Prostate gland (tissue), 2 donors: ENCODE results near the gene PDE7B. TPM values are rescaled to one million over a fixed set of nuclear protein-coding genes. Genes with fewer than 3 reads are reported as not detected.

Experiments used
- DNase-seq: peaks from one replicate; pipeline ENCODE4 v3.0.0-alpha.2; 2019; ENCODE audit warnings: low spot score
- H3K27ac ChIP-seq, 2 donors: fragments of 200-600 bp; sonication (generic); 2 replicates each; pipeline ENCODE4 v1.5.1; 2017 to 2019
- H3K27me3 ChIP-seq: fragments of 200-600 bp; sonication (generic); replicated peaks from 2 replicates; pipeline ENCODE4 v1.5.1; 2019; ENCODE audit not compliant: insufficient read depth
- H3K36me3 ChIP-seq, 2 donors: fragments of 200-600 bp; sonication (generic); 1 replicate in 1 of 2; 2 replicates in 1 of 2; pipeline versions ENCODE4 v1.5.1 to v1.8.1; 2017 to 2019
- H3K4me1 ChIP-seq: fragments of 200-600 bp; sonication (generic); replicated peaks from 2 replicates; pipeline ENCODE4 v1.5.1; 2019
- H3K4me3 ChIP-seq, 2 donors: fragments of 200-600 bp; sonication (generic); 2 replicates each; pipeline ENCODE4 v1.5.1; 2017 to 2019
- H3K9me3 ChIP-seq: fragments of 200-600 bp; sonication (generic); 2 replicates; pipeline ENCODE4 v1.5.1; 2017
- CTCF ChIP-seq, 4 experiments: fragments of 200-600 bp in 2 of 4; fragments of 450-650 bp in 2 of 4; sonication (generic) in 2 of 4; IDR thresholded peaks; 1 replicate in 3 of 4; 2 replicates in 1 of 4; pipeline ENCODE4 v1.5.1; 2016 to 2019; ENCODE audit warnings: antibody characterized with exemption in 4 of 4, mild to moderate bottlenecking in 2 of 4, moderate library complexity in 2 of 4
- POLR2A ChIP-seq: fragments of 450-650 bp; IDR thresholded peaks from one replicate; pipeline ENCODE4 v1.6.1; 2016; ENCODE audit warnings: antibody characterized with exemption, mild to moderate bottlenecking
- POLR2AphosphoS5 ChIP-seq: sonication (generic); formaldehyde crosslinking; IDR thresholded peaks from one replicate; pipeline ENCODE4 v1.6.1; 2017; ENCODE audit warnings: antibody characterized with exemption
- WGBS: methylation state at CpG from one replicate; pipeline ENCODE4 v1.1.5; 2018; 5-methylcytosine and 5-hydroxymethylcytosine counted together
- intact Hi-C: fragments of 100-400 bp; cut with DNase I; formaldehyde crosslinking; loops from one replicate; pipeline ENCODE4 v1.14.2; 2022
- total RNA-seq, 2 donors: library from RNA; depleted of rRNA; stranded (reverse); fragments of >200 nt; gene quantifications; one replicate each; pipeline ENCODE4 v1.1.0, GENCODE V29; 2016

The PDE7B gene
- total RNA-seq, 2 donors from 2014 or later: 4.7 to 6.3 TPM

GRCh38 chr6:136083540-136083939, 232.0 kb downstream of the PDE7B start:
- TF ChIP-seq POLR2AphosphoS5 (no peak), CTCF (IDR thresholded peaks at IDR 0.05) (no peak), POLR2A (no peak)

GRCh38 chr6:136084403-136084802, 232.9 kb downstream of the PDE7B start:
- no peak overlapping the region for H3K4me3 ChIP-seq
- no peak overlapping the region for H3K27ac ChIP-seq
- H3K9me3 ChIP-seq: no peaks in the 10 kb centered on the region
- no peaks in the 10 kb centered on the region for H3K4me1 ChIP-seq
- DNase-seq: no peak
- WGBS: 85% methylated on average over 1 of the region's 1 CpG
- intact Hi-C loops: no loop called here
- H3K36me3 ChIP-seq: no peaks in the 10 kb centered on the region
- H3K27me3 ChIP-seq: no peaks in the 10 kb centered on the region
- TF ChIP-seq POLR2A (no peak), POLR2AphosphoS5 (no peak), CTCF (IDR thresholded peaks at IDR 0.05) (no peak)

More at GRCh38 chr6:136083540-136083939, 232.0 kb downstream of the PDE7B start:
- H3K4me3 ChIP-seq: no peak overlapping the region
- intact Hi-C loops: no loop called here
- no peaks in the 10 kb centered on the region for H3K27me3 ChIP-seq
- no peaks in the 10 kb centered on the region for H3K36me3 ChIP-seq
- H3K27ac ChIP-seq: no peak overlapping the region
- no peaks in the 10 kb centered on the region for H3K4me1 ChIP-seq
- no peak for DNase-seq
- no peaks in the 10 kb centered on the region for H3K9me3 ChIP-seq

DNA sequence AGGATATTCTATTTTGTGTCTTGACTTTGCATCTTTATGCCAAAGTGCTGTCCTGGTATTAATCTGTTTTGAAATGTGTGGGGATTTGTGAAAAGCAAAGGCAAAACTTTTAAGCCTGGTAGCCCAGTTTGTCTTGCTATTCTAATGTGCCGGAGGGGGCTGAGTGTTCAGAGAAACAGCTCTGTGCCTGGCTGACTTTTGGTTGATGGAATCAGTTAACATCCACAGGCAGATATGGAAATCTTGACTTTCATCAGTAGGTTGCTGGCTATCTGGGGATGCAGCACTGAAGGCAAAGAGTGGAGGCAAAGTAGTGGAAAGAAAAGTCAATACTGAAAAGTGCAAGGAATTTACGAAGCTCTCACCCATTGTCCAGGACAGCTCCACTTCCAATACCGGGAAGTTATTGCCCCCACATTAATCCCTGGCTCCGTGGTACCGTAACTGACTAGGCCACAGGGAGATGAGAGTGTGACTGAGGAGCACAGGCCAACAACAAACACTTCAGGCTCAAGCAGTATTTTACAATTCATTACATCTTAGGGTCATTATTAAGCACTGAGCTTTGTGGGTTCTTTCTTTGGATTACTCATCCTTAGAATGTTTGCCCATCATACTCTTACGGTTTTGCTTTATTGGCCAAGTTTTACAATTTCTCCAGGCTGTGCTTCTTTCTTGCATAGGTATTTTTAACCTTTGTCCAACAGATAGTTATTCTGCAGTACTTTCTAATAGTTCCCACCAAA, 234.0 kb downstream of the PDE7B start:
- no peak for DNase-seq
- H3K27ac ChIP-seq: no peak overlapping the region
- TF ChIP-seq POLR2A (no peak), CTCF (IDR thresholded peaks at IDR 0.05) (no peak), POLR2AphosphoS5 (no peak)
- 70% methylated on average over 6 of the region's 6 CpGs for WGBS
- no peak overlapping the region for H3K4me3 ChIP-seq
- intact Hi-C loops: no loop called here
- H3K27me3 ChIP-seq: no peaks in the 10 kb centered on the region
- no peaks in the 10 kb centered on the region for H3K9me3 ChIP-seq
- H3K4me1 ChIP-seq: no peaks in the 10 kb centered on the region
- H3K36me3 ChIP-seq: no peaks in the 10 kb centered on the region

GRCh38 chr6:136086686-136087085, 235.2 kb downstream of the PDE7B start:
- TF ChIP-seq CTCF (IDR thresholded peaks at IDR 0.05): no peak
- TF ChIP-seq POLR2A: no peak
- TF ChIP-seq POLR2AphosphoS5: no peak
- no peak overlapping the region for H3K27ac ChIP-seq
- no peak overlapping the region for H3K4me3 ChIP-seq
- intact Hi-C loops: no loop called here
- WGBS: 77% methylated on average over 8 of the region's 8 CpGs
- H3K4me1 ChIP-seq: no peaks in the 10 kb centered on the region
- H3K36me3 ChIP-seq: no peaks in the 10 kb centered on the region
- H3K27me3 ChIP-seq: no peaks in the 10 kb centered on the region
- no peak for DNase-seq
- no peaks in the 10 kb centered on the region for H3K9me3 ChIP-seq

- Histone ChIP-seq H3K9me3 (no peaks in the 10 kb centered on the region), H3K36me3 (no peaks in the 10 kb centered on the region), H3K4me3 (no peak overlapping the region), H3K27me3 (no peaks in the 10 kb centered on the region), H3K4me1 (no peaks in the 10 kb centered on the region), H3K27ac (no peak overlapping the region)
- intact Hi-C loops: no loop called here
- WGBS: 95% methylated on average over 6 of the region's 6 CpGs
- TF ChIP-seq CTCF (IDR thresholded peaks at IDR 0.05) (no peak), POLR2AphosphoS5 (no peak), POLR2A (no peak)
- no peak for DNase-seq
Observed at GRCh38 chr6:136087986-136088385, 236.5 kb downstream of the PDE7B start.
